Renal cortical epithelial cell (primary cell): ENCODE data around the gene SH3BP1. TPM values are rescaled to one million over a fixed set of nuclear protein-coding genes. Genes with fewer than 3 reads are reported as not detected.
A peak's percentile ranks its signal among the peaks of the same experiment; 100 is the strongest.
"Not testable (repeated sequence)": the region's sequence is repeated elsewhere in the genome, so short reads cannot be mapped to it uniquely, and the experiment has no call there.

Experiments
- DNase-seq: peaks from one replicate; pipeline ENCODE4 v3.0.0-alpha.2; 2011; ENCODE audit warnings: low read depth
- total RNA-seq: library from RNA; depleted of rRNA; stranded (reverse); fragments of >200 nt; gene quantifications from 2 replicates; pipeline ENCODE4 v1.2.3, GENCODE V29; 2014

The SH3BP1 gene
- total RNA-seq, 1 donor from 2014 or later: 8.1 TPM

GRCh38 chr22:37679670-37680069 is 40.2 kb downstream of the SH3BP1 start:
- no peak for DNase-seq

- DNase-seq: no peak
These were observed 40.9 kb downstream of the SH3BP1 start for GRCh38 chr22:37680191-37680851.

- no peak for DNase-seq
These were observed 41.5 kb downstream of the SH3BP1 start for GRCh38 chr22:37681001-37681424.

- peak; percentile 56 for DNase-seq
These were observed 42.1 kb downstream of the SH3BP1 start for GRCh38 chr22:37681556-37682049.

- DNase-seq: peak; percentile 10
These were observed 45.5 kb downstream of the SH3BP1 start for GRCh38 chr22:37684803-37685615.

- DNase-seq: peak; percentile 69
These were observed 46.8 kb downstream of the SH3BP1 start, which contains the start of gene NOL12 for GRCh38 chr22:37686002-37686982. NOL12 (plus strand) TSS chr22:37686343; CDS start chr22:37686393, 50 bp downstream.

GRCh38 chr22:37690407-37690806 is 50.9 kb downstream of the SH3BP1 start:
- no peak for DNase-seq

GRCh38 chr22:37690901-37691504 is 51.5 kb downstream of the SH3BP1 start:
- DNase-seq: no peak

GRCh38 chr22:37692627-37693285 is 53.3 kb downstream of the SH3BP1 start:
- DNase-seq: no peak

GRCh38 chr22:37694131-37694530 is 54.7 kb downstream of the SH3BP1 start:
- DNase-seq: not testable (repeated sequence)

GRCh38 chr22:37696260-37696656 is 56.8 kb downstream of the SH3BP1 start:
- not testable (repeated sequence) for DNase-seq

GRCh38 chr22:37696657-37697537 is 57.4 kb downstream of the SH3BP1 start, which contains the start of gene TRIOBP:
TRIOBP (plus strand) TSS chr22:37697048; CDS start chr22:37701366, 4,318 bp downstream.
- DNase-seq: peak; percentile 92

GRCh38 chr22:37697538-37697835 is 58.0 kb downstream of the SH3BP1 start:
- no peak for DNase-seq

- no peak for DNase-seq
These were observed 61.8 kb downstream of the SH3BP1 start for GRCh38 chr22:37701141-37701786.

- DNase-seq: no peak
These were observed 64.4 kb downstream of the SH3BP1 start for GRCh38 chr22:37703906-37704305.

- no peak for DNase-seq
These were observed 65.2 kb downstream of the SH3BP1 start for GRCh38 chr22:37704645-37705044.

- no peak for DNase-seq
These were observed 65.7 kb downstream of the SH3BP1 start for GRCh38 chr22:37705205-37705604.
